ENCODE results near the gene FTSJ1. TPM values are rescaled to one million over a fixed set of nuclear protein-coding genes. Genes with fewer than 3 reads are reported as not detected.
A peak's percentile ranks its signal among the peaks of the same experiment; 100 is the strongest.

The FTSJ1 gene
- total RNA-seq, 1 donor from 2014 or later, result 32.2 TPM

GRCh38 chrX:48468247-48468671 lies 7.7 kb upstream of the FTSJ1 start:
- Histone ChIP-seq H3K9me3 (ENCODE audit: low read depth) (no peaks in the 10 kb centered on the region), H3K4me2 (peak overlapping the region; percentile 61), H3K79me2 (ENCODE audit: low read depth) (no peaks in the 10 kb centered on the region), H3K36me3 (no peaks in the 10 kb centered on the region), H3K9ac (no peak overlapping the region), H2AFZ (replicated peaks) (peak overlapping the region; percentile 50), H3K27ac (no peak overlapping the region), H3K4me1 (peaks cover 7% of the 10 kb centered on the region), H3K27me3 (no peaks in the 10 kb centered on the region), H4K20me1 (ENCODE audit: low read depth) (no peaks in the 10 kb centered on the region), H3K4me3 (peak overlapping the region; percentile 35), H3F3A (ENCODE audit: low read depth) (peaks cover 8% of the 10 kb centered on the region)
- Mint-ChIP-seq H3K27me3 (ENCODE audit: insufficient read depth, low read depth) (peaks cover 20% of the 10 kb centered on the region), H3K4me1 (peaks cover 30% of the 10 kb centered on the region), H3K36me3 (no peaks in the 10 kb centered on the region), H3K27ac (no peak overlapping the region), H3K4me3 (peak overlapping the region; percentile 74), H3K9me3 (peaks cover 26% of the 10 kb centered on the region)
- no peak for TF ChIP-seq EZH2phosphoT487 (IDR thresholded peaks at IDR 0.05)
- TF ChIP-seq, protein P1, sequence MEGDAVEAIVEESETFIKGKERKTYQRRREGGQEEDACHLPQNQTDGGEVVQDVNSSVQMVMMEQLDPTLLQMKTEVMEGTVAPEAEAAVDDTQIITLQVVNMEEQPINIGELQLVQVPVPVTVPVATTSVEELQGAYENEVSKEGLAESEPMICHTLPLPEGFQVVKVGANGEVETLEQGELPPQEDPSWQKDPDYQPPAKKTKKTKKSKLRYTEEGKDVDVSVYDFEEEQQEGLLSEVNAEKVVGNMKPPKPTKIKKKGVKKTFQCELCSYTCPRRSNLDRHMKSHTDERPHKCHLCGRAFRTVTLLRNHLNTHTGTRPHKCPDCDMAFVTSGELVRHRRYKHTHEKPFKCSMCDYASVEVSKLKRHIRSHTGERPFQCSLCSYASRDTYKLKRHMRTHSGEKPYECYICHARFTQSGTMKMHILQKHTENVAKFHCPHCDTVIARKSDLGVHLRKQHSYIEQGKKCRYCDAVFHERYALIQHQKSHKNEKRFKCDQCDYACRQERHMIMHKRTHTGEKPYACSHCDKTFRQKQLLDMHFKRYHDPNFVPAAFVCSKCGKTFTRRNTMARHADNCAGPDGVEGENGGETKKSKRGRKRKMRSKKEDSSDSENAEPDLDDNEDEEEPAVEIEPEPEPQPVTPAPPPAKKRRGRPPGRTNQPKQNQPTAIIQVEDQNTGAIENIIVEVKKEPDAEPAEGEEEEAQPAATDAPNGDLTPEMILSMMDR (IDR thresholded peaks at IDR 0.05), result no peak
- no peak for TF ChIP-seq EZH2 (IDR thresholded peaks at IDR 0.05)
- DNase-seq (ENCODE audit: low spot score), result peak; percentile 14

DNA sequence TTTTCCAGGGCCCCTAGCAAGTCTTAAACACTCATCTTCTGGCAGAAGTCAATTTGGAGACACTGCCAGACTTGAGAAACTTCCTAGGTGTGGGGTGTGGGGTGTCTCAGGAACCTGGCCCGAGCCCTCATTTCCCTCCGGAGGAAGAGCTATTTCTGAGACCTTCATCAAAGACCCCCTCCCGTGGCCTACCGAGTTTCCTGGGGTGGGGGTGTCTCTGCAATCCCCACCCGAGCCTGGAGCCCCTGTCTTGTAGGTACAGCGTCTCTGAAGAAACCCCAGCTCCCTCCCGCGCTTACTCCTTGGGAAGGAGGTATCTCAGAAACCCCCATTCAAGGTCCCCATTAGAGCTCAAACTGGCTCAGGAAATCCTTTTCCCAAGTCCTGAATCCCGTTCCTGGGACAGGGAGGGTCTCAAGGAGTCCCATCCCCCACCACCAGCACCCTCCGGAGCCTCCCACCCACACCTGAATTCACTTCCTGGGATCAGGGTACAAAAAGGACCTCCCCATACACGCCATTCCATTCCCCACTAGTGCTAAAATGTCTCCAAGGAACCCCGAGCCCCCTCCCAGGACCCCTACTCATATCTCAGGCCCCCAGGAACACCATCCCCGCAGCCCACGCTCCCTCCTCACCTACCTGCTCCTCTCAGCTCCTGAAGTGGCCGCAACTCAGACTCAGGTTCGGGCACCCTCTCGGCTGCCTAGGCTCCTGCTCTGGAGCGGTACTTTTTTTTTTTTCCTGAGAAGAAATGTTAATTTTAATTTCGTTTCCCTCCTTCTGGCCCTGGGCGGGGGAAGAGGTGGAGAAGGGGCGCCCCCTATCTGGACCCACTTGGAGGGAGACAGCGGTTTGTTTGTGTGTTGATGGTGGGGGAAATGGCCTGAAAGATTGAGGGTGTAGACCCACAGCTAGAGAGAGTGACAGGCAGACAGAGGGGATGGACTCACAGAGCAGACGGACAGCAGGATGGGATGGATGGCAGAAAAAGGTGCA lies 7.0 kb upstream of the FTSJ1 start:
- Histone ChIP-seq H3K9me3 (ENCODE audit: low read depth) (no peaks in the 10 kb centered on the region), H3K36me3 (no peaks in the 10 kb centered on the region), H3F3A (ENCODE audit: low read depth) (peaks cover 15% of the 10 kb centered on the region), H3K9ac (no peak overlapping the region), H3K27ac (no peak overlapping the region), H3K4me3 (peak overlapping the region; percentile 35), H4K20me1 (ENCODE audit: low read depth) (no peaks in the 10 kb centered on the region), H3K4me1 (peaks cover 15% of the 10 kb centered on the region), H3K79me2 (ENCODE audit: low read depth) (no peaks in the 10 kb centered on the region), H3K27me3 (no peaks in the 10 kb centered on the region), H3K4me2 (peak overlapping the region; percentile 61), H2AFZ (replicated peaks) (peak overlapping the region; percentile 50)
- no peak overlapping the region for H3K27ac Mint-ChIP-seq
- TF ChIP-seq EZH2phosphoT487 (IDR thresholded peaks at IDR 0.05) (no peak), EZH2 (IDR thresholded peaks at IDR 0.05) (no peak)
- TF ChIP-seq, protein P1 (IDR thresholded peaks at IDR 0.05), result peak; percentile 49
- DNase-seq (ENCODE audit: low spot score), result peak; percentile 27
- peaks cover 37% of the 10 kb centered on the region for H3K4me1 Mint-ChIP-seq
- peak overlapping the region; percentile 73 for H3K4me3 Mint-ChIP-seq
- H3K36me3 Mint-ChIP-seq, result no peaks in the 10 kb centered on the region
- H3K9me3 Mint-ChIP-seq, result peaks cover 27% of the 10 kb centered on the region
- H3K27me3 Mint-ChIP-seq (ENCODE audit: insufficient read depth, low read depth), result peaks cover 18% of the 10 kb centered on the region

DNA sequence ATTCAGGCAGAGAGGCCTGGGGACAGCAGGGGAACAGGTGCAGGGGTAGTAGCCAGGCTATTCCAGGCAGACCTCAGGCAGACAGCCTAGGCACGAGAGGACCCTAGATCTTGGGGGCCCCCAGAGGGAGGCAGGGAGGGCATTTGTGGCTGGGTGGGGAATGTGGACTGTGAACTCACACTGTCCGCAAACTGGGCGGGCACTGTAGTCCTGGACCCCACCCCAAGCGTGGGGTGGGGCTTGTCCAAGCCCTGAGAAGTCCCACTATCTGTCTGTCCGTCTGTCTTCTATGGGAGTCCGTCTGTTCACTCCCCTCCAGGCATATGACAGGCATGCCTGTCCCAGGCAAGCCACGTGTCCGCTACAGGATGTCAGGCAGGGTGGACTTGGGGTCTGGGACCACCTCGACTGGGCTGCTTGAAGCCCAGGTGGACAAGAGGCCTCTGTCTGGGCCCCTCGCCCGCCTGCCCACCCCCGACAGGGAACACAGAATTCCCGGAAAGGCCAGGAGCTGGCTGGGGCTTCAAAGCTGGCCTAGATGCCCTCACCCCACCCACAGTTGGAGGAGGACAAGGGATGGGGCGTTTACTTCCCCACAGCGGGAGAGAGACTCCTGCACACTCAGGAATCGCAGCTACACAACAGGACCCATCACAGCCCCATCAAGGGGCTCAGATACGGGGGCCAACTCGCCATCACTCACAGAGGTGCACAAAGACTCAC lies 5.7 kb upstream of the FTSJ1 start, which contains the start of gene SLC38A5:
SLC38A5 (minus strand) TSS at position 151 of the 723 bp plus-strand sequence. CDS start 2,336 bp downstream, outside the sequence.
- no peak for TF ChIP-seq EZH2 (IDR thresholded peaks at IDR 0.05)
- no peak for TF ChIP-seq EZH2phosphoT487 (IDR thresholded peaks at IDR 0.05)
- TF ChIP-seq, protein P1 (IDR thresholded peaks at IDR 0.05), result no peak

More for the DNA sequence above, 5.7 kb upstream of the FTSJ1 start, which contains the start of gene SLC38A5:
- no peak for DNase-seq (ENCODE audit: low spot score)
- no peaks in the 10 kb centered on the region for H3K9me3 ChIP-seq (ENCODE audit: low read depth)
- peak within 1 kb of the TSS; percentile 73 for H3K4me3 Mint-ChIP-seq
- no peak within 1 kb of the TSS for H3K9ac ChIP-seq
- H3K27ac ChIP-seq, result no peak within 1 kb of the TSS
- H3K4me1 ChIP-seq, result peaks cover 15% of the 10 kb centered on the region
- H4K20me1 ChIP-seq (ENCODE audit: low read depth), result no peaks in the 10 kb centered on the region
- H3K27ac Mint-ChIP-seq, result no peak within 1 kb of the TSS
- peak within 1 kb of the TSS; percentile 50 for H2AFZ ChIP-seq (replicated peaks)
- H3K36me3 ChIP-seq, result no peaks in the 10 kb centered on the region
- peak within 1 kb of the TSS; percentile 35 for H3K4me3 ChIP-seq
- H3K4me2 ChIP-seq, result peak within 1 kb of the TSS; percentile 61
- H3K4me1 Mint-ChIP-seq, result peaks cover 41% of the 10 kb centered on the region
- H3K79me2 ChIP-seq (ENCODE audit: low read depth), result peaks cover 5% of the 10 kb centered on the region
- H3K9me3 Mint-ChIP-seq, result peaks cover 22% of the 10 kb centered on the region
- H3F3A ChIP-seq (ENCODE audit: low read depth), result peaks cover 15% of the 10 kb centered on the region
- no peaks in the 10 kb centered on the region for H3K36me3 Mint-ChIP-seq
- H3K27me3 Mint-ChIP-seq (ENCODE audit: insufficient read depth, low read depth), result peaks cover 14% of the 10 kb centered on the region
- H3K27me3 ChIP-seq, result no peaks in the 10 kb centered on the region

Data from neural progenitor cell (in vitro differentiated cells).